Loucy (cell line): Measurements from ENCODE around the gene PHEX.

Experiments used
- H2AFZ ChIP-seq: fragments of 200-600 bp; sonication (generic); 2 replicates; pipeline ENCODE4 v1.6.0; 2016; ENCODE audit warnings: antibody characterized with exemption, mild to moderate bottlenecking, low read length, moderate library complexity
- H3F3A ChIP-seq: fragments of 200-600 bp; 2 replicates; pipeline ENCODE4 v1.6.0; 2016; ENCODE audit warnings: antibody characterized with exemption, low read depth, mild to moderate bottlenecking
- H3K27me3 ChIP-seq: fragments of 200-600 bp; sonication (generic); 2 replicates; pipeline ENCODE4 v1.6.1; 2014; ENCODE audit warnings: low read length, mild to moderate bottlenecking; ENCODE audit not compliant: insufficient read depth, poor library complexity, severe bottlenecking
- H3K36me3 ChIP-seq: fragments of 200-600 bp; sonication (generic); 2 replicates; pipeline ENCODE4 v1.6.1; 2016; ENCODE audit warnings: low read length; ENCODE audit not compliant: insufficient read depth
- H3K4me1 ChIP-seq: fragments of 200-600 bp; sonication (generic); 2 replicates; pipeline ENCODE4 v1.5.1; 2014; ENCODE audit warnings: low read length, mild to moderate bottlenecking; ENCODE audit not compliant: insufficient read depth, poor library complexity, severe bottlenecking
- H3K4me2 ChIP-seq: fragments of 200-600 bp; sonication (generic); 2 replicates; pipeline ENCODE4 v1.6.0; 2014; ENCODE audit warnings: antibody characterized with exemption, low read length, low read depth, mild to moderate bottlenecking; ENCODE audit not compliant: poor library complexity, severe bottlenecking
- H3K4me3 ChIP-seq: fragments of 200-600 bp; sonication (generic); 2 replicates; pipeline ENCODE4 v1.5.1; 2014; ENCODE audit warnings: low read length, mild to moderate bottlenecking, mixed read lengths; ENCODE audit not compliant: poor library complexity, severe bottlenecking
- H3K79me2 ChIP-seq: fragments of 200-600 bp; sonication (generic); 2 replicates; pipeline ENCODE4 v1.6.1; 2014; ENCODE audit warnings: low read length; ENCODE audit not compliant: insufficient read depth
- H3K9ac ChIP-seq: fragments of 200-600 bp; sonication (generic); 2 replicates; pipeline ENCODE4 v1.6.0; 2014; ENCODE audit warnings: mild to moderate bottlenecking, low read depth, low read length, moderate library complexity; ENCODE audit not compliant: poor library complexity, severe bottlenecking
- H3K9me2 ChIP-seq: fragments of 200-600 bp; sonication (generic); replicated peaks from 2 replicates; pipeline ENCODE4 v1.6.1; 2016; ENCODE audit warnings: low read depth, low read length, mixed read lengths
- H3K9me3 ChIP-seq: fragments of 200-600 bp; sonication (generic); 2 replicates; pipeline ENCODE4 v1.6.1; 2014; ENCODE audit warnings: mild to moderate bottlenecking, antibody characterized with exemption, low read length, low read depth; ENCODE audit not compliant: insufficient read depth
- H4K20me1 ChIP-seq: fragments of 200-600 bp; sonication (generic); 2 replicates; pipeline ENCODE4 v1.6.0; 2014; ENCODE audit warnings: antibody characterized with exemption, low read length, mild to moderate bottlenecking; ENCODE audit not compliant: insufficient read depth, poor library complexity, severe bottlenecking
- EZH2phosphoT487 ChIP-seq: fragments of 200-600 bp; IDR thresholded peaks from 2 replicates; pipeline ENCODE4 v1.6.1; 2018; ENCODE audit warnings: antibody characterized with exemption, mild to moderate bottlenecking, moderate library complexity, borderline replicate concordance
- TF ChIP-seq, protein P1 (sequence below): fragments of 200-600 bp; sonication (generic); conservative IDR thresholded peaks from 2 replicates; pipeline ENCODE4 v1.5.1; 2014; ENCODE audit warnings: mild to moderate bottlenecking, antibody characterized with exemption, low read length

PHEX gene

DNA sequence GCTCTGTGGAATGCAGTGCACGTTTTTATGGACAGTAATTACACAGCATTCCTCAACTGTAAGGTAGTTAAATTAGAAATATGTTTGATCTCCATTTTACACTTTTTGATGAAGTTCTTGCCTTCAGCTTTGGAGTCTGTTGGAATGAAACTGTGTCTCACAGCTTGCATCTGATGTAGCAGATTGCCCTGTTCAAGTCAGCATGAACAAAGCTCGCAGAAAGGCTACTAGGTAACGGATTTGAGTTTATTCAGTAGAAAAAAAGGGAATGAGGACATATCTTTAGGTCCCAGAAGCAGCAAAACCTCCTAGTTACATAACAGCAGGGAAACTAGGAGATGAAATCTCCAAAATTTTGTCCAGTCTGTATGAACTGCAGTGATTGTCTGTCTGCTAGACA lies 216.3 kb downstream of the PHEX start:
- Histone ChIP-seq H3K4me2 (no peak overlapping the region), H3K4me3 (no peak overlapping the region), H3F3A (no peaks in the 10 kb centered on the region), H2AFZ (no peak overlapping the region), H3K79me2 (no peaks in the 10 kb centered on the region), H4K20me1 (no peaks in the 10 kb centered on the region), H3K36me3 (no peaks in the 10 kb centered on the region), H3K4me1 (no peaks in the 10 kb centered on the region), H3K27me3 (no peaks in the 10 kb centered on the region), H3K9ac (no peak overlapping the region), H3K9me3 (no peaks in the 10 kb centered on the region), H3K9me2 (no peaks in the 10 kb centered on the region)
- TF ChIP-seq EZH2phosphoT487 = no peak
- TF ChIP-seq, protein P1, sequence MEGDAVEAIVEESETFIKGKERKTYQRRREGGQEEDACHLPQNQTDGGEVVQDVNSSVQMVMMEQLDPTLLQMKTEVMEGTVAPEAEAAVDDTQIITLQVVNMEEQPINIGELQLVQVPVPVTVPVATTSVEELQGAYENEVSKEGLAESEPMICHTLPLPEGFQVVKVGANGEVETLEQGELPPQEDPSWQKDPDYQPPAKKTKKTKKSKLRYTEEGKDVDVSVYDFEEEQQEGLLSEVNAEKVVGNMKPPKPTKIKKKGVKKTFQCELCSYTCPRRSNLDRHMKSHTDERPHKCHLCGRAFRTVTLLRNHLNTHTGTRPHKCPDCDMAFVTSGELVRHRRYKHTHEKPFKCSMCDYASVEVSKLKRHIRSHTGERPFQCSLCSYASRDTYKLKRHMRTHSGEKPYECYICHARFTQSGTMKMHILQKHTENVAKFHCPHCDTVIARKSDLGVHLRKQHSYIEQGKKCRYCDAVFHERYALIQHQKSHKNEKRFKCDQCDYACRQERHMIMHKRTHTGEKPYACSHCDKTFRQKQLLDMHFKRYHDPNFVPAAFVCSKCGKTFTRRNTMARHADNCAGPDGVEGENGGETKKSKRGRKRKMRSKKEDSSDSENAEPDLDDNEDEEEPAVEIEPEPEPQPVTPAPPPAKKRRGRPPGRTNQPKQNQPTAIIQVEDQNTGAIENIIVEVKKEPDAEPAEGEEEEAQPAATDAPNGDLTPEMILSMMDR = no peak

DNA sequence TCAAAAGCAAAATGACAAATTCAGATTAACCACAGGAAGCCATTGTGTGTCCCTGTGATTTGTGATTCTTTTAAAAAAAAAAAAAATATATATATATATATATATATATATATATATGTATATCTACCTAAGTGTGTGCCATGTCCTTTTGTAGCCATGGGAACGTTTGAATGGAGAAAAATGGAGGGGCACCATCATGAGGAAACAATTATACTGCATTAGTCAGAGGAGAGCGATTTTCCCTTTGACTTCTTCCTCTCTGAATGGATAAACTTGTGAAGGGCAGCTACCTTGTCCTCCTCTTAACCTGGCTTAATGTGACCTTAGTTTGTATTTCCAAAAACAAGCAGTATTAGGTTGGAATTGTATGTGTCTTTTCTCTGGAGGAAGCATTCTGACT lies 217.2 kb downstream of the PHEX start:
- Histone ChIP-seq H3K4me3 (no peak overlapping the region), H2AFZ (no peak overlapping the region), H3K9ac (no peak overlapping the region), H3K27me3 (no peaks in the 10 kb centered on the region), H3K9me3 (no peaks in the 10 kb centered on the region), H4K20me1 (no peaks in the 10 kb centered on the region), H3F3A (no peaks in the 10 kb centered on the region), H3K4me1 (no peaks in the 10 kb centered on the region), H3K79me2 (no peaks in the 10 kb centered on the region), H3K9me2 (no peaks in the 10 kb centered on the region), H3K4me2 (no peak overlapping the region), H3K36me3 (no peaks in the 10 kb centered on the region)
- TF ChIP-seq, protein P1 = no peak
- no peak for TF ChIP-seq EZH2phosphoT487

DNA sequence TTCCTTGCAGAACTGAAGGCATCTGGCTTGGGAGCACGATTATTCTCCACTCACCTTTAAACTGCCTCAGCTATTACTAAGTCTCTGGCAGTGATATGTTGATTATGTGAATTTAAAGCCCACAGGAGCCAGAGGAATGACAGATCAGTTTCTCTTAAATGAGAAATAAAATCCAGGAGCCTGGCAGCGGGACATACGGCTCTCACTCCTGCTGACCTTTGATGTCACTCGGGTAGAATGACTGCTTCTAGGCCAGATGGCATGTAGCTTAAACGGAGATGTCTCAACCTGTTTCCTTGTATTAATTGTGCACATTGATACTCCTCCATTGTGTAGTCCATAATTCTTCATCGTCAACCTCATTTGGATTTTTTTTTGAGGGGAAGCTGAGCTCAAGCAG lies 236.6 kb downstream of the PHEX start:
- H3F3A ChIP-seq = no peaks in the 10 kb centered on the region
- no peaks in the 10 kb centered on the region for H3K4me1 ChIP-seq

More for the DNA sequence above, 236.6 kb downstream of the PHEX start:
- no peaks in the 10 kb centered on the region for H3K9me2 ChIP-seq
- no peak overlapping the region for H2AFZ ChIP-seq
- no peaks in the 10 kb centered on the region for H3K9me3 ChIP-seq
- H3K36me3 ChIP-seq = no peaks in the 10 kb centered on the region
- H3K9ac ChIP-seq = no peak overlapping the region
- H3K79me2 ChIP-seq = no peaks in the 10 kb centered on the region
- no peak overlapping the region for H3K4me2 ChIP-seq
- TF ChIP-seq EZH2phosphoT487 = no peak
- TF ChIP-seq, protein P1 = no peak
- no peaks in the 10 kb centered on the region for H4K20me1 ChIP-seq
- H3K4me3 ChIP-seq = no peak overlapping the region
- H3K27me3 ChIP-seq = no peaks in the 10 kb centered on the region
